Epithelial cell of esophagus (primary cell): ENCODE data around the gene SLC34A1.

ENCODE experiments used
- DNase-seq: peaks from one replicate; pipeline ENCODE4 v3.0.0; 2010; ENCODE audit warnings: low read depth
- H3K4me3 ChIP-seq: 2 replicates; pipeline ENCODE4 v1.5.1; 2011; ENCODE audit warnings: mild to moderate bottlenecking, low read length, control low read depth
- TF ChIP-seq, protein P1 (sequence below): IDR thresholded peaks from 2 replicates; pipeline ENCODE4 v1.5.1; 2011; ENCODE audit warnings: low read depth, mild to moderate bottlenecking, low read length, control low read depth, inconsistent platforms; ENCODE audit not compliant: insufficient read depth; ENCODE audit errors: missing control alignments

Gene SLC34A1

DNA sequence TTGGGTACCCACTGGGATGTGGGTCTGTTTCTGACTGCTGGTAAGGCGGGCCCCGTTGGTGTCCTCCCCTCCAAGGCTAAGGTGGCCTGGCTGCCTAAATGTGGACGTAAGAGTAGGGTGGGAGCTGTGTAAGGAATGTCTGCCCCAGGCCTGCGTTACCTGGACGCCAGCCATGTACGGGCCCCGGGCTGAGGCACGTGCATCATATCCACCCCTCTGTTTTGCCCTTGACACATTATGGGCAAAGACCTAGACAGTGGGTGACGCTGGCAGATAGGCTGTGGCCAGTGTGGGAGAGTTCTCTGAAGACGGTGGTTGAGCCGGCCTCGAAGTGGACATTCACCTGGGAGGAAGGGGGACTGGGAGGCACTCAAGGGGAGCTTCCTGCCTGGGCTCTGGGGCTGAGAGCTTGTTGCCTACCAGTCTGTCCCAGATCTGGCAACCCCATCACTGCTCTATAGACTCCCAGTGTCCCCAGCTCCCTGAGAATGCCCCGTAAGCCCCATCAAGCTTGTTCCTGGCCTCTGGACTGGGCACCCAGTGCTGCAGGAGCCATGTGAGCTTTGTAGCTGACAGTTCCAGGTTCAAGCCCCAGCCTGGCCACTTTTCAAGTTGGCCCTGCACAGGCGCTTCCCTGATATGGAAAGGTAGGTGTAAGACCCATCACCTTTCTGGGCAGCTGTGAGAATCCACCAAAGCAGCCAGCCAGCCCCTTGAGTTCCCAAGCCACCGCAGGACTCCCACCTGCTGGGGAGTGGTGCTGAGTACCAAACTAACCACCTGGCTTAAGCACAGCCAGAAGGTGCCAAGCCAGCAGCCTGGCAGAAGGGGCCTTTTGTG is 59.1 kb downstream of the SLC34A1 start:
- no peak overlapping the region for H3K4me3 ChIP-seq
- TF ChIP-seq, protein P1, sequence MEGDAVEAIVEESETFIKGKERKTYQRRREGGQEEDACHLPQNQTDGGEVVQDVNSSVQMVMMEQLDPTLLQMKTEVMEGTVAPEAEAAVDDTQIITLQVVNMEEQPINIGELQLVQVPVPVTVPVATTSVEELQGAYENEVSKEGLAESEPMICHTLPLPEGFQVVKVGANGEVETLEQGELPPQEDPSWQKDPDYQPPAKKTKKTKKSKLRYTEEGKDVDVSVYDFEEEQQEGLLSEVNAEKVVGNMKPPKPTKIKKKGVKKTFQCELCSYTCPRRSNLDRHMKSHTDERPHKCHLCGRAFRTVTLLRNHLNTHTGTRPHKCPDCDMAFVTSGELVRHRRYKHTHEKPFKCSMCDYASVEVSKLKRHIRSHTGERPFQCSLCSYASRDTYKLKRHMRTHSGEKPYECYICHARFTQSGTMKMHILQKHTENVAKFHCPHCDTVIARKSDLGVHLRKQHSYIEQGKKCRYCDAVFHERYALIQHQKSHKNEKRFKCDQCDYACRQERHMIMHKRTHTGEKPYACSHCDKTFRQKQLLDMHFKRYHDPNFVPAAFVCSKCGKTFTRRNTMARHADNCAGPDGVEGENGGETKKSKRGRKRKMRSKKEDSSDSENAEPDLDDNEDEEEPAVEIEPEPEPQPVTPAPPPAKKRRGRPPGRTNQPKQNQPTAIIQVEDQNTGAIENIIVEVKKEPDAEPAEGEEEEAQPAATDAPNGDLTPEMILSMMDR = no peak
- DNase-seq = no peak

DNA sequence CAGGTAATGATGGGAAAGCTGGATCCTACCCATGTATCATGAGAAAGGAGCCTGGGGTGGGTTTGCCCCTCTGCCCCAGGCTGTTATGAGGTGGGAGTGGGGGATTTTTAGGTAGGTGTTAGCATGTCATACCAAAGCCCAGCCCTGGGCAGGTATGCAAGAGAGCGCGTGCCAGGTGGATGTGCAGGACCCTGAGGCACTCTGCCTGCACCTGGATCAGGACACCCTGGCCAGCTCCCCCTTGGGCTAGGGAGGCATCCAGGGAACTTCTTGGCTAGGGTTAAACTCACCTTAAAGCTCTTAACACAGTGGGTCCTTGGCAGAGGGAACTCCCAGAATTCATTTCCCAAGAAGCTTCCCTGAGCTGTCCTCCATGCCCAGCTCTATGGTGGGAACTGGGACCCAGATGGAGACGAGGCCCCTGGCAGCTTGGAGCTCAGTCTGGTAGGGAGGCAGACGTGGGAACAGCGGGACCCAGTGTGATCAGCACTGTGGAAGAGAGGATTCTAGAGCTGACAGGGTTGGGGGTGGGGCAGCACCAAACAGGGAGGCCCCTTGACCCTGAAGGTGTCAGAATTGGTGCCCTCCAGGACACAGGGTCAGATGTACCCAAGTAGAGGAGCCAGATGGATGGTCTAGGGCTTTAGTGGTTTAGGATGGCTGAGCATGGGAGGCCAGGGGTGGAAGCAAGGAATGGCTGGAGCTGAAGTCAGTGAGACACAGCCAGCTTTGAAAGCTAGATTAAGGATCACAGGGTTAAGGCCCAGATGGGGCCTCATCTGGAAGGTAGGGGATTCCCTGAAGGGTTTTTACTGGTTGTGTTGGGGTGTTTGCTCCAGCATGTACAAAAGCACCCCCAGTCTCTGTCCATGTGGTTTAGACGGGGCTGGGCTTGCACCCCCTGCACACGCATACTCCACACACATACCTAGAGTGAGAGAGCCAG is 60.1 kb downstream of the SLC34A1 start:
- no peak for DNase-seq
- TF ChIP-seq, protein P1 = no peak
- no peak overlapping the region for H3K4me3 ChIP-seq

DNA sequence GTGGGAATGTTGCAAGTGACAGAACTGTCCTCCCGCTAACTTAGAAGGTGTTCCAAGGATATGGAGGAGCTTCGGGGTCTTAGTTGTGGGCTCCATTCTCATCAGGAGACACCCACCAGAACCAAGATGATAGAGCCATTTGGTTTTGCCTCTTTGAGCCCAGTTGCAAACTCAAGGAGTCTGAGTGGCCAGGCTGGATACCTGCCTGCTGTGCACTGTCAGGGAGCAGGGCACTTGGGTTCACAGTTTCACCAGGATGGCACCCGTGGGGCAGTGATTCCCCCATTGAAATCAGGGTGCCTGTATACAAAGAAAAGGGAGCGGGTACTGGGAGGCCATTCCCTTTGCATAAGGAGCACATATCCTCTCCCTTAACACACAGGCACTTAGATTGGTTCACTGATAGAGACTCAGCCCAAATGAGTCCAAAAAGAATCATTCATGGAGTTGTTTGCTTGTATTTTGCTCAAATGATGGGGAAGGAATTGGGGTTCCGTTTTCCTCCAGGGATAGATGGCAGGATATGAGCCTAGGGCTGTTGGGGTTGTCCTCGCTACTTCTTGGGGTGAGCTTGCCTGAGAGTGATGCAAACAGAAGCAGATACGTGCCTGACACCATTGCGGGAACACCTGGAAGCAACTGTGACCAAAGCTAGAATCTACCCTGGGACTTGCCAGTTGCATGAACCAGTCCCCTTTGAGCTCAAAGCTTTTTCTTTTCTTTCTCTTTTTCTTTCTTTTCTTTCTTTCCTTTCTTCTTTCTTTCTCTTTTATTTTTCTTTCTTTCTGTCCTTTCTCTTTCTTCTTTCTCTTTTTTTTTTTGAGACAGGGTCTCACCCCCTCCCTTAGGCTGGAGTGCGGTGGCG is 61.0 kb downstream of the SLC34A1 start:
- H3K4me3 ChIP-seq = no peak overlapping the region
- no peak for DNase-seq
- TF ChIP-seq, protein P1 = no peak

DNA sequence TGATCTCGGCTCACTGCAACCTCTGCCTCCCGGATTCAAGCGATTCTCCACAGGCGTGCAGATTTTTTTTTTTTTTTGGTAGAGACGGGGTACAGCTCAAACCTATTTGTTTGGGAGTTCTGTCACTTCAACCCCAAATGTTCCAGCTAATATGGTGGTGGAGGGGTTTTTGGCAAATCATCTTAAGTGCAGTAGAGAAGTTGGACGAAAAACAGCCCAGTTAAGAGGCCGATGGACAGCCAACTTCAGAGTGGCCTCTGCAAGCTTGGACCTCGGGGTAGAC is 61.6 kb downstream of the SLC34A1 start:
- no peak for DNase-seq
- TF ChIP-seq, protein P1 = no peak
- H3K4me3 ChIP-seq = peak overlapping the region; percentile 54

DNA sequence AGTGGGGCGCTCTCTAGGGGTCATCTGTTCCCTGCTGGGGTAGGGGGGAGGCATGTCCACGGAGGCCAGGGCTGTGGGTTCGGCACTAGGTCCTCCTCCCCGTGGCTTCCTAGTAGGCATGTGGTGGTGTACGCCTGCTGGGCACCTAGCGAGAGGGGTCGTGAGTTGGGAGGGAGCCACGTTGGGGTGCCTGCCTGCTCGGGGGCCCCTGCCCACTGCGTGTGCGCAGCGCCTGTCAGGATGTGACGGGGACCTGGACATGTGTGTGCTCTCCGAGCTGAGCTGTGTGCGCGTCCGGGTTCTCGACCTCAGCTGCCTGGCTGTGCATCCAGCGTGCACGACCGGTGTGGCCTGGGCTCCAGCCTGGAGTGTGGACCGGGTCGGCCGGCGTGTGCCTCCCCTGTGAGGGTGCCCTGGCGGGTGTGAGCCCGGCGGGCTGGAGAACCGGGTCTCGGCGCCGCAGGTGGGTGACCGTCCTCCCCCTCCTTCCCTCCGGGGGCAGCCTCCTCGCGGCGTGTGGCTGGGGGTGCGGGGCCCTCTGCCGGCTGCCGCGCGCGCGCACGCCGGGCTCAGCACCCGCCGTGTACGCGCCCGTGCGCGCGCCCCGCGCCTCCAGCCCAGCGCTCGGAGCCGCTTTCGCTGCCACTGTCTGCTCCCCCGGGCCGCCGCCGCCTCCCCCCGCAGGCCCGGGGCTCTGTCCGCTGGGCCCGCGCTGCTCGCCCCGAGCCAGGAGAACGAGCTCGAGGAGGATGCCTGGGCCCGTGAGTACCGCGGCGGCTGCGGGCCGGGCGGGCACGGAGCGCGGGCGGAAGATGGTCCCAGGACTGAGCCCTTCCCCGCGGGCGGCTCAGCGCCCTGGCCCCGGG is 62.2 kb downstream of the SLC34A1 start, which contains the start of gene PRR7:
Gene PRR7, plus strand, starts transcription at position 615 of the 866 bp plus-strand sequence. CDS start 8,254 bp downstream, outside the sequence.
- TF ChIP-seq, protein P1 = no peak
- peak; percentile 67 for DNase-seq
- peak within 1 kb of the TSS; percentile 54 for H3K4me3 ChIP-seq
